Heart left ventricle (tissue), 16 donors: ENCODE measurements around the gene CAPN10. TPM values are rescaled to one million over a fixed set of nuclear protein-coding genes. Genes with fewer than 3 reads are reported as not detected.

Source experiments
- ATAC-seq, 4 donors: fragments of 200-7000 bp; cut with Tn5 transposase; one replicate each; pipeline ENCODE4 v1.9.1; 2020 to 2022; ENCODE audit warnings: moderate library complexity in 4 of 4, mild to moderate bottlenecking in 3 of 4, moderate number of reproducible peaks in 1 of 4
- DNase-seq, 5 donors: peaks; one replicate each; pipeline ENCODE4 v3.0.0-alpha.2; 2020
- H3K27ac ChIP-seq, 12 donors: fragments of 200-600 bp; sonication (generic) in 4 of 12; one replicate each; pipeline versions ENCODE4 v1.5.0 to v1.8.0; 2016 to 2022; ENCODE audit warnings: mild to moderate bottlenecking in 2 of 12
- H3K27me3 ChIP-seq, 9 donors: fragments of 200-600 bp; sonication (generic) in 2 of 9; one replicate each; pipeline versions ENCODE4 v1.5.1 to v1.8.0; 2016 to 2022; ENCODE audit warnings: mild to moderate bottlenecking in 3 of 9
- H3K36me3 ChIP-seq, 9 donors: fragments of 200-600 bp; sonication (generic) in 2 of 9; one replicate each; pipeline versions ENCODE4 v1.5.0 to v1.8.0; 2018 to 2022; ENCODE audit warnings: mild to moderate bottlenecking in 2 of 9
- H3K4me1 ChIP-seq, 12 donors: fragments of 200-600 bp; sonication (generic) in 4 of 12; one replicate each; pipeline versions ENCODE4 v1.5.0 to v1.8.0; 2016 to 2022; ENCODE audit warnings: mild to moderate bottlenecking in 3 of 12
- H3K4me3 ChIP-seq, 12 donors: fragments of 200-600 bp; sonication (generic) in 4 of 12; one replicate each; pipeline versions ENCODE4 v1.5.0 to v1.8.0; 2017 to 2022; ENCODE audit warnings: mild to moderate bottlenecking in 9 of 12, moderate library complexity in 4 of 12
- H3K9me3 ChIP-seq, 12 donors: fragments of 200-600 bp; sonication (generic) in 4 of 12; one replicate each; pipeline versions ENCODE4 v1.5.0 to v1.8.0; 2016 to 2022; ENCODE audit warnings: mild to moderate bottlenecking in 1 of 12
- CTCF ChIP-seq, 12 donors: fragments of 200-600 bp; sonication (generic) in 4 of 12; IDR thresholded peaks; one replicate each; pipeline versions ENCODE4 v1.5.0 to v1.8.0; 2018 to 2022; ENCODE audit warnings: antibody characterized with exemption in 12 of 12, mild to moderate bottlenecking in 5 of 12
- POLR2A ChIP-seq, 2 donors: fragments of 450-650 bp; IDR thresholded peaks; one replicate each; pipeline ENCODE4 v1.6.1; 2017; ENCODE audit warnings: antibody characterized with exemption in 2 of 2, mild to moderate bottlenecking in 2 of 2, moderate library complexity in 2 of 2
- WGBS, 4 donors: extraction: QIAGEN DNeasy Blood & Tissue Kit in 2 of 4; methylation state at CpG; one replicate each; pipeline versions ENCODE4 v1.1.5 to v1.1.7; 2013 to 2018; 5-methylcytosine and 5-hydroxymethylcytosine counted together
- intact Hi-C, 10 donors: fragments of 100-400 bp; cut with DNase I; formaldehyde crosslinking; loops; one replicate each; pipeline versions ENCODE4 v1.11.1 to v1.14.2; 2022
- polyA plus RNA-seq, 2 donors: library from polyadenylated mRNA; stranded (reverse); fragments of 200-250 nt; gene quantifications; one replicate each; pipeline ENCODE4 v1.2.3, GENCODE V29; 2013
- total RNA-seq, 9 donors: library from RNA; depleted of rRNA in 2 of 9; stranded (reverse); fragments of >200 nt in 2 of 9; fragmentation: NEBNext Ultra II Directional in 3 of 9; extraction: Animal tissue kit (Norgen Biotek cat#: 25700) in 3 of 9; gene quantifications; one replicate each; pipeline versions ENCODE4 v1.1.0 to v1.2.4, GENCODE V29; 2016 to 2023
- donor health status: ischemic (EF 13 %, LVEDD 7.1; RV severe dilation, severe dysfunction).
- donor health status: healthy with polysubstance abuse.
- donor health status: DM: no; HTN: yes; CAD: no.
- donor health status: DM: no; HTN: no; CAD: no.
- donor health status: ischemic (EF 25% LVEDD 6.9; RV normal size, moderate dysfunction).
- donor health status: ischemic (EF 25% LVEDD 5.7; RV mildly dilated, moderate dysfunction).
- donor health status: healthy.
- donor health status: DM: yes; HTN: yes; CAD: no.
- donor health status: ischemic (EF 35%, LVEDD 5.7; RV mildly dilated, moderate dysfunction).
- donor health status: nonischemic (EF 11% LVEDD 7.7; RV severe dilation, severe dysfunction).
- donor health status: DM: yes; HTN: yes; CAD: no.
- donor health status: PGD.
- donor health status: ischemic (EF 29% LVEDD 5.4; RV normal size, mild dysfunction).
- donor health status: nonischemic (EF 23%, LVEDD 6.1; RV moderate dilation, normal function).

The CAPN10 gene
- total and polyA plus RNA-seq, 11 donors: 14.9 to 39.7 (median 21.9) TPM

- no peaks in the 10 kb centered on the region for H3K9me3 ChIP-seq
- peaks cover 0 to 66% (median 12%) of the 10 kb centered on the region in 9 donors for H3K27me3 ChIP-seq
- no peak for ATAC-seq
- DNase-seq: no peak
- TF ChIP-seq POLR2A (IDR thresholded peaks at IDR 0.05): no peak
- no peak for TF ChIP-seq CTCF (IDR thresholded peaks at IDR 0.05)
- H3K4me1 ChIP-seq: no peaks in the 10 kb centered on the region
- no peaks in the 10 kb centered on the region for H3K36me3 ChIP-seq
- no peak overlapping the region for H3K27ac ChIP-seq
- intact Hi-C loops: no loop called here
- no peak overlapping the region for H3K4me3 ChIP-seq
- WGBS, 4 donors: 83 to 85% (median 85%) methylated on average over 6 of the region's 6 CpGs
Observed at GRCh38 chr2:240648155-240648649, 61.7 kb downstream of the CAPN10 start.

Other genes starting within 250 kb of the CAPN10 start
- 100 to 1,000 TPM; 131 to 316 (median 193) TPM for gene GPC1, start 151.1 kb upstream of the CAPN10 start, total RNA-seq
- 100 to 1,000 TPM; 134 to 209 TPM for gene GPC1, start 151.1 kb upstream of the CAPN10 start, polyA plus RNA-seq
- 10 to 100 TPM in 1 of 9 donors, 1 to 10 TPM in 8; 3.1 to 11.7 (median 5.6) TPM for gene ANKMY1, start 28.7 kb upstream of the CAPN10 start, total RNA-seq
- 1 to 10 TPM; 2.4 to 4.9 TPM for gene ANKMY1, start 28.7 kb upstream of the CAPN10 start, polyA plus RNA-seq
- 10 to 100 TPM in 7 of 9 donors, 1 to 10 TPM in 2; 6.7 to 23.9 (median 15.4) TPM for gene DUSP28, start 26.4 kb upstream of the CAPN10 start, total RNA-seq
- 1 to 10 TPM; 3.6 to 9.3 TPM for gene DUSP28, start 26.4 kb upstream of the CAPN10 start, polyA plus RNA-seq
- gene RNPEPL1, start 18.2 kb upstream of the CAPN10 start, total RNA-seq: 100 to 1,000 TPM in 2 of 9 donors, 10 to 100 TPM in 7; 67.5 to 149 (median 91.0) TPM
- 100 to 1,000 TPM in 1 of 2 donors, 10 to 100 TPM in 1; 75.9 to 206 TPM for gene RNPEPL1, start 18.2 kb upstream of the CAPN10 start, polyA plus RNA-seq
- gene GPR35, start 38.7 kb downstream of the CAPN10 start, total RNA-seq: 1 to 10 TPM in 3 of 9 donors, under 1 TPM in 5, not detected in 1; 0.48 to 2.7 (median 0.78) TPM
- gene GPR35, start 38.7 kb downstream of the CAPN10 start, polyA plus RNA-seq: 1 to 10 TPM; 1.1 to 1.3 TPM
- not detected for gene AQP12B, start 96.2 kb downstream of the CAPN10 start, total RNA-seq
- not detected for gene AQP12B, start 96.2 kb downstream of the CAPN10 start, polyA plus RNA-seq
- not detected for gene AQP12A, start 105.1 kb downstream of the CAPN10 start, total RNA-seq
- not detected for gene AQP12A, start 105.1 kb downstream of the CAPN10 start, polyA plus RNA-seq
- 10 to 100 TPM in 1 of 9 donors, 1 to 10 TPM in 8; 1.1 to 25.8 (median 2.8) TPM for gene KIF1A, start 233.5 kb downstream of the CAPN10 start, total RNA-seq
- under 1 TPM; 0.76 to 0.97 TPM for gene KIF1A, start 233.5 kb downstream of the CAPN10 start, polyA plus RNA-seq